IMR-90 (cell line): ENCODE data around the gene ANP32A. TPM values are rescaled to one million over a fixed set of nuclear protein-coding genes. Genes with fewer than 3 reads are reported as not detected.

Source experiments
- ATAC-seq: fragments of 200-7000 bp; cut with Tn5 transposase; 2 replicates; pipeline ENCODE4 v1.9.1; 2020; ENCODE audit warnings: low read depth, mild to moderate bottlenecking, moderate library complexity
- BruUV-seq: library from RNA; stranded (reverse); fragments of 400-500 nt; replicated peaks from 2 replicates; lab custom pipeline; 2021; lab: Mats Ljungman, UMichigan
- CTCF ChIA-PET: fragments of 300-600 bp; formaldehyde crosslinking; extraction: SDS; loops from one replicate; lab custom pipeline; 2021; ENCODE audit warnings: antibody characterized with exemption; lab: Yijun Ruan, JAX
- POLR2A ChIA-PET: fragments of 300-600 bp; sonication (Branson Sonifier 250); formaldehyde crosslinking; loops from one replicate; lab custom pipeline; 2022; ENCODE audit warnings: antibody characterized with exemption; ENCODE audit not compliant: unreplicated experiment; lab: Charles Lee
- DNase-seq: peaks from one replicate; pipeline ENCODE4 v3.0.0; 2013
- H2AFZ ChIP-seq: replicated peaks from 2 replicates; pipeline ENCODE3; 2013; ENCODE audit warnings: low read length, mild to moderate bottlenecking; ENCODE audit not compliant: poor library complexity
- H2AK5ac ChIP-seq: 2 replicates; pipeline ENCODE4 v1.6.1; 2013; ENCODE audit warnings: low read depth, low read length, inconsistent platforms
- H2AK9ac ChIP-seq: replicated peaks from 2 replicates; pipeline ENCODE3; 2013; ENCODE audit warnings: mild to moderate bottlenecking, low read depth, low read length, moderate library complexity; ENCODE audit not compliant: poor library complexity
- H2BK120ac ChIP-seq: 2 replicates; pipeline ENCODE4 v1.6.1; 2013; ENCODE audit warnings: low read depth, low read length, inconsistent platforms
- H2BK15ac ChIP-seq: 3 replicates; pipeline ENCODE4 v1.6.1; 2013; ENCODE audit warnings: low read depth, low read length, inconsistent platforms
- H2BK20ac ChIP-seq: 2 replicates; pipeline ENCODE4 v1.6.1; 2013; ENCODE audit warnings: low read depth, mild to moderate bottlenecking, inconsistent platforms, low read length, moderate library complexity
- H2BK5ac ChIP-seq: 2 replicates; pipeline ENCODE4 v1.6.1; 2013; ENCODE audit warnings: mild to moderate bottlenecking, low read depth, low read length, inconsistent platforms; ENCODE audit not compliant: poor library complexity, severe bottlenecking
- H3K14ac ChIP-seq: replicated peaks from 2 replicates; pipeline ENCODE4 v1.6.1; 2013; ENCODE audit warnings: low read depth, low read length, inconsistent platforms
- H3K18ac ChIP-seq: 2 replicates; pipeline ENCODE4 v1.6.1; 2013; ENCODE audit warnings: low read depth, low read length, control low read depth
- H3K23ac ChIP-seq: 2 replicates; pipeline ENCODE4 v1.6.1; 2013; ENCODE audit warnings: low read depth, low read length, inconsistent platforms
- H3K27ac ChIP-seq: 2 replicates; pipeline ENCODE4 v1.5.1; 2013; ENCODE audit warnings: mild to moderate bottlenecking, control low read depth, low read length; ENCODE audit not compliant: insufficient read depth
- H3K27me3 ChIP-seq: 2 replicates; pipeline ENCODE4 v1.6.1; 2013; ENCODE audit warnings: low read length; ENCODE audit not compliant: control insufficient read depth, insufficient read depth
- H3K36me3 ChIP-seq: 2 replicates; pipeline ENCODE4 v1.6.1; 2013; ENCODE audit warnings: low read length, mixed read lengths; ENCODE audit not compliant: control insufficient read depth, insufficient read depth
- H3K4ac ChIP-seq: 2 replicates; pipeline ENCODE4 v1.6.1; 2013; ENCODE audit warnings: low read depth, low read length, inconsistent platforms
- H3K4me1 ChIP-seq: 2 replicates; pipeline ENCODE4 v1.6.1; 2013; ENCODE audit warnings: low read length, mixed read lengths; ENCODE audit not compliant: control insufficient read depth, insufficient read depth
- H3K4me2 ChIP-seq: 2 replicates; pipeline ENCODE4 v1.6.1; 2013; ENCODE audit warnings: low read depth, mild to moderate bottlenecking, control low read depth, low read length, moderate library complexity
- H3K4me3 ChIP-seq: 2 replicates; pipeline ENCODE4 v1.5.1; 2013; ENCODE audit warnings: low read depth, mild to moderate bottlenecking, control low read depth, low read length, moderate library complexity; ENCODE audit not compliant: insufficient read depth
- H3K56ac ChIP-seq: 2 replicates; pipeline ENCODE4 v1.6.1; 2013; ENCODE audit warnings: low read length, inconsistent platforms; ENCODE audit not compliant: insufficient read depth; ENCODE audit errors: extremely low read depth
- H3K79me1 ChIP-seq, 2 experiments: 2 replicates each; pipeline ENCODE4 v1.6.1; 2013; ENCODE audit warnings: low read length in 2 of 2, inconsistent platforms in 1 of 2, low read depth in 1 of 2
- H3K9ac ChIP-seq: 2 replicates; pipeline ENCODE4 v1.6.1; 2013; ENCODE audit warnings: low read depth, low read length, control low read depth
- H3K9me1 ChIP-seq: 2 replicates; pipeline ENCODE4 v1.6.1; 2013; ENCODE audit warnings: low read length, inconsistent platforms; ENCODE audit not compliant: insufficient read depth
- H3K9me3 ChIP-seq: 2 replicates; pipeline ENCODE4 v1.6.1; 2013; ENCODE audit warnings: low read length; ENCODE audit not compliant: control insufficient read depth, insufficient read depth
- H4K20me1 ChIP-seq: 2 replicates; pipeline ENCODE4 v1.6.1; 2013; ENCODE audit warnings: low read length, inconsistent platforms; ENCODE audit not compliant: insufficient read depth
- H4K5ac ChIP-seq: 2 replicates; pipeline ENCODE4 v1.6.1; 2013; ENCODE audit warnings: mild to moderate bottlenecking, low read depth, low read length, control low read depth
- H4K8ac ChIP-seq, 2 experiments: 2 replicates each; pipeline ENCODE4 v1.6.1; 2013; ENCODE audit warnings: low read depth in 2 of 2, low read length in 2 of 2, control low read depth in 1 of 2, inconsistent platforms in 1 of 2
- H4K91ac ChIP-seq: 2 replicates; pipeline ENCODE4 v1.6.1; 2013; ENCODE audit warnings: low read depth, low read length, inconsistent platforms; ENCODE audit not compliant: insufficient read depth
- MXI1 ChIP-seq: IDR thresholded peaks from 2 replicates; pipeline ENCODE4 v1.6.1; 2012; ENCODE audit warnings: low read depth, mild to moderate bottlenecking, low read length, moderate library complexity, borderline replicate concordance
- RCOR1 ChIP-seq: IDR thresholded peaks from 2 replicates; pipeline ENCODE4 v1.6.1; 2012; ENCODE audit warnings: mild to moderate bottlenecking, low read length, improper control_type of control experiment; ENCODE audit not compliant: insufficient replicate concordance
- whole genome bisulfite sequencing, 2 experiments: methylation state at CpG; one replicate each; pipeline versions ENCODE4 v1.1.5 to v1.1.7; 2013; ENCODE audit warnings: missing lambda C conversion rate in 2 of 2; ENCODE audit not compliant: insufficient read length in 1 of 2; ENCODE audit errors: extremely low coverage in 2 of 2; 5-methylcytosine and 5-hydroxymethylcytosine counted together
- dilution Hi-C: fragments of 300-500 bp; cut with HindIII; formaldehyde crosslinking; loops from one replicate; pipeline ENCODE4 v1.14.3; 2018; ENCODE audit warnings: low sequenced_read_pairs; ENCODE audit not compliant: unreplicated experiment
- in situ Hi-C: fragments of 300-500 bp; cut with MboI; formaldehyde crosslinking; loops from 3 replicates; pipeline ENCODE4 v1.14.3; 2019; ENCODE audit warnings: low sequenced_read_pairs, inconsistent platforms, mixed read lengths
- intact Hi-C: fragments of 100-400 bp; cut with micrococcal nuclease; formaldehyde crosslinking; loops from 2 replicates; pipeline ENCODE4 v1.10.0; 2022
- polyA plus RNA-seq, 3 experiments: library from polyadenylated mRNA; depleted of rRNA; stranded (reverse); fragments of >200 nt; gene quantifications; 2 replicates each; pipeline ENCODE4 v1.2.3, GENCODE V29; 2012; ENCODE audit warnings: low replicate concordance in 1 of 3
- total RNA-seq: library from RNA; depleted of rRNA; stranded (reverse); fragments of >200 nt; gene quantifications from 2 replicates; pipeline ENCODE4 v1.2.3, GENCODE V29; 2012

ANP32A gene
- total and polyA plus RNA-seq, 2 of the 4 experiments (the other 2 are of a cell fraction) = 62.4 to 72.8 TPM

DNA sequence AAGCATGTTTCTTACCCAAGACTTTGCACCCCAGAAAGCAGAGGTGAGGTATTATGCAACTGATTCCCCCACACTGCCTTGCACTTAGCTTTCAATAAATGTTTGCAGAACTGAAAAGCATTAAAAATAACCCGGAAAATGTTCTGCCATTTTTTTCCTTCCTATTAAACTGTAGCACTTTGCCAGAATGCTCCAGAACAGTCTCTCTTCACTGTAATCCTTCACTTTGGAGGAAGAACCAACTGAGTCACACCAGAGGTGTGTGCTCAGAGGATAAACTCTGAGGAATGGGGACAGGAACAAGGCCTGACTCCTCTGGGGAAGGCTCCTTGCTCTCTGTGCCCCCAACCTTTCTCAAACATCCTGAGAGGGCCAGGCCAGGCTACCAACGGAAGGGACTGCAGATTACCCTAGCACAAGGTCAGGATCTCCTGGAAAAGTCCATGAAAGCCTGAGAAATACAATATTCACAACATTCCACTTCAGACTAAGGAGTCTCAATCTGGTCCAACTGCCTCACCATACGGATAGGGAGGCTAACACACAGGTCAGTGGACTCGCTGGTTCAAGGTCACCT is 19.0 kb downstream of the ANP32A start:
- Histone ChIP-seq H3K79me1 (peaks cover 66 to 88% of the 10 kb centered on the region in 2 experiments), H3K36me3 (peaks cover under 1% of the 10 kb centered on the region; the same call in 1 of the 2 replicates), H2BK5ac (no peak overlapping the region), H3K14ac (no peak overlapping the region), H2BK120ac (no peak overlapping the region), H2AK9ac (no peak overlapping the region), H3K4me3 (no peak overlapping the region), H2AFZ (no peak overlapping the region), H3K9ac (no peak overlapping the region), H3K18ac (no peak overlapping the region), H3K4me1 (peaks cover 7% of the 10 kb centered on the region), H4K91ac (no peak overlapping the region), H3K27ac (no peak overlapping the region), H3K9me1 (peaks cover 30% of the 10 kb centered on the region), H2AK5ac (no peak overlapping the region), H3K4me2 (no peak overlapping the region), H4K8ac (no peak overlapping the region), H4K5ac (no peak overlapping the region), H3K23ac (no peak overlapping the region), H4K20me1 (peaks cover 85% of the 10 kb centered on the region), H2BK15ac (no peak overlapping the region), H3K56ac (no peak overlapping the region), H2BK20ac (no peak overlapping the region), H3K9me3 (no peaks in the 10 kb centered on the region), H3K4ac (no peak overlapping the region), H3K27me3 (no peaks in the 10 kb centered on the region)
- BruUV-seq = no TSS peak
- no peak for ATAC-seq
- POLR2A ChIA-PET = no interaction called here
- WGBS, 2 experiments = 92% methylated on average over 2 of the region's 4 CpGs; no CpG with 5 or more reads in 1 of the 2 experiments
- intact Hi-C loops (no loop called here), dilution Hi-C loops (no loop called here), in situ Hi-C loops (no loop called here)
- DNase-seq = no peak
- no peak for TF ChIP-seq MXI1
- TF ChIP-seq RCOR1 = no peak
- CTCF ChIA-PET = no interaction called here
